ENCODE results near the gene FOXP1.

The FOXP1 gene

GRCh38 chr3:71264840-71265239 lies 318.7 kb downstream of the FOXP1 start:
- DNase-seq (ENCODE audit: low spot score) = no peak

GRCh38 chr3:71262364-71263265 lies 320.9 kb downstream of the FOXP1 start:
- no peak for DNase-seq (ENCODE audit: low spot score)

GRCh38 chr3:71260782-71261181 lies 322.7 kb downstream of the FOXP1 start:
- no peak for DNase-seq (ENCODE audit: low spot score)

- no peak for DNase-seq (ENCODE audit: low spot score)
Observed at GRCh38 chr3:71258526-71258925, 325.0 kb downstream of the FOXP1 start.

- DNase-seq (ENCODE audit: low spot score) = peak; percentile 44
Observed at GRCh38 chr3:71258116-71258515, 325.4 kb downstream of the FOXP1 start.

GRCh38 chr3:71255498-71255897 lies 328.0 kb downstream of the FOXP1 start:
- DNase-seq (ENCODE audit: low spot score) = no peak

GRCh38 chr3:71254281-71255057 lies 329.1 kb downstream of the FOXP1 start:
- no peak for DNase-seq (ENCODE audit: low spot score)

- DNase-seq (ENCODE audit: low spot score) = no peak
Observed at GRCh38 chr3:71253169-71253568, 330.4 kb downstream of the FOXP1 start.

- no peak for DNase-seq (ENCODE audit: low spot score)
Observed at GRCh38 chr3:71252466-71252865, 331.1 kb downstream of the FOXP1 start.

- DNase-seq (ENCODE audit: low spot score) = no peak
Observed at GRCh38 chr3:71251156-71251775, 332.3 kb downstream of the FOXP1 start.

GRCh38 chr3:71250026-71250425 lies 333.5 kb downstream of the FOXP1 start:
- no peak for DNase-seq (ENCODE audit: low spot score)

- DNase-seq (ENCODE audit: low spot score) = no peak
Observed at GRCh38 chr3:71247958-71248335, 335.6 kb downstream of the FOXP1 start.

- peak; percentile 42 for DNase-seq (ENCODE audit: low spot score)
Observed at GRCh38 chr3:71247221-71247957, 336.1 kb downstream of the FOXP1 start.

GRCh38 chr3:71245971-71246880 lies 337.3 kb downstream of the FOXP1 start:
- no peak for DNase-seq (ENCODE audit: low spot score)

- DNase-seq (ENCODE audit: low spot score) = no peak
Observed at GRCh38 chr3:71244826-71245488, 338.6 kb downstream of the FOXP1 start.

GRCh38 chr3:71244153-71244825 lies 339.2 kb downstream of the FOXP1 start:
- DNase-seq (ENCODE audit: low spot score) = no peak

- DNase-seq (ENCODE audit: low spot score) = no peak
Observed at GRCh38 chr3:71243229-71243628, 340.3 kb downstream of the FOXP1 start.

GRCh38 chr3:71241981-71242560 lies 341.5 kb downstream of the FOXP1 start:
- no peak for DNase-seq (ENCODE audit: low spot score)

GRCh38 chr3:71241246-71241901 lies 342.2 kb downstream of the FOXP1 start:
- DNase-seq (ENCODE audit: low spot score) = no peak
